BJ (cell line): ENCODE data around the gene CARMIL1. TPM values are rescaled to one million over a fixed set of nuclear protein-coding genes. Genes with fewer than 3 reads are reported as not detected.
"Not testable (repeated sequence)": the region's sequence is repeated elsewhere in the genome, so short reads cannot be mapped to it uniquely, and the experiment has no call there.

Experiments used
- CTCF ChIA-PET: fragments of 350-600 bp; formaldehyde crosslinking; extraction: SDS; loops from one replicate; lab custom pipeline; 2021; ENCODE audit warnings: antibody characterized with exemption, inconsistent platforms; lab: Yijun Ruan, JAX
- POLR2A ChIA-PET: fragments of 300-600 bp; sonication (Branson Sonifier 250); formaldehyde crosslinking; extraction: SDS; loops from one replicate; lab custom pipeline; 2021; ENCODE audit warnings: antibody characterized with exemption; lab: Charles Lee
- DNase-seq: peaks from one replicate; pipeline ENCODE4 v3.0.0-alpha.2; 2011; ENCODE audit warnings: low read depth
- H3K27me3 ChIP-seq: 2 replicates; pipeline ENCODE4 v1.6.0; 2011; ENCODE audit warnings: low read length; ENCODE audit not compliant: control insufficient read depth, insufficient read depth
- H3K36me3 ChIP-seq: 2 replicates; pipeline ENCODE4 v1.5.1; 2011; ENCODE audit warnings: low read length; ENCODE audit not compliant: control insufficient read depth, insufficient read depth
- H3K4me3 ChIP-seq: 2 replicates; pipeline ENCODE4 v1.5.1; 2011; ENCODE audit warnings: low read depth, mild to moderate bottlenecking, control low read depth, low read length
- CTCF ChIP-seq: IDR thresholded peaks from 2 replicates; pipeline ENCODE4 v1.5.1; 2011; ENCODE audit warnings: low read depth, mild to moderate bottlenecking, control low read depth, inconsistent platforms, low read length, moderate library complexity; ENCODE audit not compliant: insufficient read depth
- polyA plus RNA-seq: library from polyadenylated mRNA; depleted of rRNA; stranded (reverse); fragments of >200 nt; gene quantifications from 2 replicates; pipeline ENCODE4 v1.2.3, GENCODE V29; 2011

The CARMIL1 gene
- polyA plus RNA-seq, 1 experiment: 3.7 TPM

- Histone ChIP-seq H3K27me3 (no peaks in the 10 kb centered on the region), H3K36me3 (no peaks in the 10 kb centered on the region)
- CTCF ChIA-PET: interaction anchor here (0.9 kb wide), 1 partner anchor 11 kb away, joined by 3 read pairs; no protein-coding TSS in a partner anchor
These were observed 163.7 kb downstream of the CARMIL1 start for GRCh38 chr6:25442898-25443297.

GRCh38 chr6:25444521-25444920 is 165.3 kb downstream of the CARMIL1 start:
- CTCF ChIA-PET, H3K27me3 ChIP-seq, POLR2A ChIA-PET, H3K36me3 ChIP-seq, DNase-seq, H3K4me3 ChIP-seq: not testable (repeated sequence)

More at GRCh38 chr6:25442898-25443297, 163.7 kb downstream of the CARMIL1 start:
- no peak for DNase-seq
- POLR2A ChIA-PET: no interaction called here
- no peak overlapping the region for H3K4me3 ChIP-seq
- TF ChIP-seq CTCF: no peak

GRCh38 chr6:25446830-25447569 is 167.8 kb downstream of the CARMIL1 start:
- no peaks in the 10 kb centered on the region for H3K27me3 ChIP-seq
- no peak for TF ChIP-seq CTCF
- ChIA-PET CTCF (interaction anchor here (0.6 to 0.8 kb wide), 2 partner anchors 21 to 43 kb away, joined by 3 to 4 read pairs; no protein-coding TSS in a partner anchor), POLR2A (no interaction called here)
- DNase-seq: no peak
- no peak overlapping the region for H3K4me3 ChIP-seq
- H3K36me3 ChIP-seq: no peaks in the 10 kb centered on the region

- H3K36me3 ChIP-seq: no peaks in the 10 kb centered on the region
- DNase-seq: no peak
- TF ChIP-seq CTCF: no peak
- no peak overlapping the region for H3K4me3 ChIP-seq
- ChIA-PET CTCF (interaction anchor here (0.6 kb wide), 2 partner anchors 22 to 482 kb away, joined by 4 read pairs; no protein-coding TSS in a partner anchor), POLR2A (no interaction called here)
- H3K27me3 ChIP-seq: no peaks in the 10 kb centered on the region
These were observed 168.4 kb downstream of the CARMIL1 start for GRCh38 chr6:25447570-25447929.

- H3K4me3 ChIP-seq: no peak overlapping the region
- no peak for TF ChIP-seq CTCF
- ChIA-PET CTCF (no interaction called here), POLR2A (no interaction called here)
- DNase-seq: no peak
- no peaks in the 10 kb centered on the region for H3K27me3 ChIP-seq
- H3K36me3 ChIP-seq: no peaks in the 10 kb centered on the region
These were observed 169.9 kb downstream of the CARMIL1 start for GRCh38 chr6:25448965-25449538.
